HG03342 (cell line): ENCODE measurements around the gene SNX14.
A peak's percentile ranks its signal among the peaks of the same experiment; 100 is the strongest.

Experiments
- ATAC-seq: cut with Tn5 transposase; IDR thresholded peaks from one replicate; pipeline ENCODE4 v1.9.1; 2021; ENCODE audit warnings: mild to moderate bottlenecking, moderate library complexity; ENCODE audit not compliant: unreplicated experiment

Gene SNX14

GRCh38 chr6:85506441-85507093 is 87.1 kb downstream of the SNX14 start:
- no peak for ATAC-seq

DNA sequence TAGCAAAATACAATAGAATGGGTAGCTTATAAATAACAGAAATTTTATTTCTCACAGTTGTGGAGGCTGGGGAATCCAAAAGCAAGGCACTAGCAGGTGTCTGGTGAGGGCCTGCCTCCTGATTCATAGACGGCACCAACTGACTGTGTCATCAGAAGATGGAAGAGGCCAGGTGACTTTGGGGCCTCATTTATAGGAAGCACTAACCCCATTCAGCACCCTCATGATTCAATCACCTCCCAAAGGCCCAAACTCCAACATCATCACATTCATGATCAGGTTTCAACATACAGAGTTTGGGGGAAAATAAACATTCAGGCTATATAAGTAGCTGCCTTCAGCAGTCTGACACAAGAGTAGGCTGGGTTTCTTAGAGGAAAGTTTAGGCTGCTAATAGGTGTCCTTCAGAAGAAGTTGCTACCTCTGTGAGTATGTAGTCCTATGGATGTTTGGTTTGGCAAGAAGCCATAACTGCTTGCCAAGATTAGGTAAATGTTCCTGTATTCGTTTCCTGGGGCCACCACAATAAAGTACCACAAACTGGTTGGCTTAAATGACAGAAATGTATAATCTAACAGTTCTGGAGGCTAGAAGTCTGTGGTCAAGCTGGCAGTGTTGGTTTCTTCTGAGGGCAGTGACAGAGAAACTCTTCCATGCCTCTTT is 94.9 kb downstream of the SNX14 start:
- ATAC-seq = no peak

GRCh38 chr6:85496856-85497255 is 96.8 kb downstream of the SNX14 start:
- no peak for ATAC-seq

DNA sequence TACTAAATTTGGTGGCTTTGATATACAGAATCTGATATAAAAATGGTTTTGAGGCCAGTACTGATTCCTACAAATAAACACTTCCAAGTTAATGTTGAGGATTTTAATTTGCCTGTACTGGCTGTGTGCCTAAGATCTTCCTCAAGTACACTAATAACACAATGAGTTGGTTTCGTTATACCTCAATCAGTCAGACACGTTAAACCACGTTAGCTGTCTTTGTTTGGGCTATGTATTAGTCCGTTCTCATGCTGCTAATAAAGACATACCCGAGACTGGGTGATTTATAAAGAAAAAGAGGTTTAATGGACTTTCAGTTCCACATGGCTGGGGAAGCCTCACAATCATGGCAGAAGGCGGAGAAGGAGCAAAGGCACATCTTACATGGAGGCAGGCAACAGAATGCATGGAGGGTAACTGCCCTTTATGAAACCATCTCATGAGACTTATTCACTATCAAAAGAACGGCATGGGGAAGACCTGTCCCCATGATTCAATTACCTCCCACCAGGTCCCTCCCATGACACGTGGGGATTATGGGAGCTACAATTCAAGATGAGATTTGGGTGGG is 97.6 kb downstream of the SNX14 start:
- ATAC-seq = no peak

- no peak for ATAC-seq
These were observed 98.8 kb downstream of the SNX14 start for GRCh38 chr6:85494547-85495536.

GRCh38 chr6:85493389-85493788 is 100.3 kb downstream of the SNX14 start:
- ATAC-seq = no peak

GRCh38 chr6:85490516-85491248 is 103.0 kb downstream of the SNX14 start:
- no peak for ATAC-seq

DNA sequence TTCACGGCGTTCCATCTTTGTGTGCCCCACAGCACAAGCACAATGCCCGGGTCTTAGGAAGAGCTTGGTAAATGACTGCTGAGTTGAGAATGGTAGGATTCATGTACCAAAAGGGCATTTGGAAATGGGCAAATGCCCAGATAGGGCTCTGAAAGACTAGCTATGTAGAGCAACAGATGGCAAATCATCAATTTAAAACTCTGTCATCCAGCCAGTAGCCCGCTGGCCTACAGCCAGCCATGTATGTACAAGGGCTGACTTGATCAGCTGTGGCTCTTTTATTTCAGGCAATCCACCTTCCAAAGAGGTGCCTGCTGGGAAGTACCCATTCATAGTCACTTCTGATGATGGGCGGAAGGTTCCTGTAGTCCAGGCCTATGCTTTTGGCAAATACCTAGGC is 108.7 kb downstream of the SNX14 start:
- no peak for ATAC-seq

DNA sequence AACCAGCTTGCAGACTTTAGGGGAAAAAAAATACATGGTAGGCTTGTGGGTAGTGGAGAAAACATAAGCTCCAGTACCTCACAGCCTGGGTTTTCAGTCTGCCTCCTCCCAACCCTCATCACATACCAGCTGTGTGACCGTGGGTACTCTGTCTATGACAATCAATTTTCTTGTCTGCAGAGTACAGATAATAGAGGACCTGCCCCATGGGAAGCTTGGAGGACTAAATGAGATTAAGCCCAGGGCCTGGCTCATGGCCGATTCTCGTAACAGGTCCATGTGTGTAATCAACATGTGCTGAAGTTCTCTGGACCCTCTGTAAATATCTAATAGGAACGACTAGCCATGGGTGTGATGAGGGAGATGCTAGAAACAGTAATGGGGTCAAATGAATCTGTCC is 109.8 kb downstream of the SNX14 start:
- no peak for ATAC-seq

DNA sequence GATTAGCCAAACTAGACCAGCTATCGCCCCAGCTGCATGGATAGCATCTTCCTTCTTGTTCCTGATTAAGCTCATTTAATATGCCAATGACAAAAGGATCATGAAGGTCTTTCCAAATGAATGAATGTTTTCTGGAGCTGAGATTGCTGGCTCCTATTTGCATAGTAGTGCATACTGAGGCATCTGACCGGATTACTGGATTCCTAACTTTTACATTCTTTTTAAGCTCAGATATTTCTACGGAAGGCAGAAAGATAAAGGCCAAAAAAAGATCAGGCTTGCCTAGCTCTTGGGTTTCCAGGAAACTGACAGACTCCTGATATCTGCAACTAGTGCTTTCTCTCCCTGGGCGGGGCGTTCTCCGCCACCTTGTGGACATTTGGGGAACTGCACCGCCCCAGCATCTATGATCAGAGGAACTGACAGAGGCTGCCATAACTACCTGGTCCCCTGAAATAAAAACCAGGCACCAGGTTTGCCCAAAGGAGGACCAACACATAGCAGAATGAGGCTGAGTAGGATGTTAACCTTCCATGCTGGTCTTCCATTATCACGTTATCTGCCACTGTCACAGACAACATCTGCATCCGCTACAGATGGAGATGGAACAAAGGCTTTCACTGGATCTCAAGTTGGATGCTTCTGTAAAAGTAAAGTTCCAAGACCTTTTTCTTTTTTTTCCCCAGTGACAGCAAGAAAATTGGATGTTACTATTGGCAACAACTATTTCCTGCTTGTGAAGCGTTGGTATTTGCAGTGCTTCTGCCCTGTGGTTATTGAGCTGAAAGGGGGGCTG is 110.6 kb downstream of the SNX14 start:
- ATAC-seq = peak; percentile 91

GRCh38 chr6:85482206-85482904 is 111.3 kb downstream of the SNX14 start:
- peak; percentile 6 for ATAC-seq

DNA sequence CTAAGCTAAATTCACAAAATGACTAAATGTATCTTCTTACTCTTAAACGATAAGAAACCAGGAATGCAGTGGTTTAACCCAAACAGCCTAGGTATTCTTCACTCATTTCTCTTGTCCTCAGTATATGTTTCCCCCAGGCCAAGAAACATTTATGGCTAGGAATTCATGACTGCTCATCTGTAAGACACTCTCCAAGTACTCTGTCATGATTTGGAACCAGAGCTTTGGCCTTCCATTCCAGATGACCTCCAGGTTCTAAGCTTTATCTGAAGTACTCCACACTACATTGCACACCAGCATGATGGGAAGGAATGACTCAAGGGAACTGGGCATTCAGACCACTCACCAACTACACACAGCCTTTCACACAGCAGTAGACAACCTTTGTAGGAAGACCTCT is 114.5 kb downstream of the SNX14 start:
- no peak for ATAC-seq

DNA sequence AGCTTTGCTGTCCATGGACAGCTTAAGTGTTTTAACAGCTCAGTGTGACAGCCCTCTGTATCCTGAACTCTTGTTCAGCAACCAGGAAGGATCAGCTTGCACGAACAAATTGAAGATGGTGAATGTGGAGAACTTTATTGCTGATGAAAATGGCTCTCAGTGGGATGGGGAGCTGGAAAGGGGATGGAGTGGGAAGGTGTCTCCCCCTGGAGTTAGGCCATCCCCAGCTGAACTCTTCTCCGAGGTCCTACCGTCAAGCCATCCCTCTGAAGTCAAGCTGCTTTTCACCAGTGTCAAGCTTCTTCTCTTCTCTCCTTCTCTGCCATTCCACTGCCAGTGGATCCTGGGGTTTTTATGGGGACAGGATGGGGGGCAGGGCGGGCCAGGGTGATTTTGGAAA is 117.1 kb downstream of the SNX14 start:
- no peak for ATAC-seq

DNA sequence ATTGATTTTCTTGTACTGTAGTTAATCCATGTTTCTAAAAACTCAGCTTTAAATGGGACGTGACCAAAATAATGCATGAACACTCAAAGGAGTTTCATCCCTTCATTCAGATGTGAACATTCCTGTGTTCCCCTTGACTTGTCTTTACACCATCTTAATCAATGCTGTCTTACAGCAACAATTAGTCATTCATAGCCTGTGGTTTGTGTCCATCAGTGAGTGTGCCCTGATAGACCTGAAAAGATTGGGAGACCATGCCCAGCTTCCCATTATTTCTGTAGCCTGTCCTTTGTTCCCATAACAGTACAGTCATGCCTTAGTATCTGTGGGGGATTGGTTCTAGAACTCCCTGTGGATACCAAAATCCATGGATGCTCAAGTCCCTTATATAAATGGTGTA is 119.9 kb downstream of the SNX14 start:
- no peak for ATAC-seq

DNA sequence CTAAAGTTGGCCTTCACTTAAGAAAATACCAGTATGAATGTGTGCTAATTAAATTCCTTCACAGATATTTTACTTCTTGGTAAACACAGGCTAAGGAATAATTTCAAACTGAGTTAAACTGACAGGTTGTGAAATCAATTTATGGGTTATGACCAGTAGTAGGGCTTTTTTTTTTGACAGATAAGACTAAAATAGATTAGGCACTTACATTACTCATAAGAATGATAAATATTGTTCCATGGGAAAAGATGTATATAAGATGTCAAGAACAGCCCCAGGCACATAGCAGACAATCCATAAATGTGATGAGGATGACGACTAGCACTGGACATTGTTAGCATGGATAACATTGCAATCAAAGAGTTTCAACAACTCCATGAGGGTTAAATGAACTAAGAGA is 120.9 kb downstream of the SNX14 start:
- ATAC-seq = no peak

DNA sequence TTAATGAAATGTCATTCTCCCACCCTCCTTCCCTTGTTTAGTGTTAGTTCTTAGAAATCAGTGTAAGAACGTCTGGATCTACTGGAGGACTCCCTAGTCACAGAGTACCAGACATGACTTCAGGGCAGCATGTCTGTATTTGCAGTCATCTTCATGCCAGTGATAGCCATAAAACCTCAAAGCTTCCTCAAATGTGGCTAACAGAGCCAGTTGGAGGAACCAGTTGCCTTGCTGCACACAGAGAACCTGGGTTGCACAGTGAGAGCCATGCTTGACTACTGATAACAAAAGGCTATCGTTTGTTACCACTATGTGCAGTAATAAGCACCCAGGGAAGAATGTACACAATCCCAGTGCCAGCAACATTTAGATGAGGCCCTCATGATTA is 123.6 kb downstream of the SNX14 start:
- ATAC-seq = no peak

DNA sequence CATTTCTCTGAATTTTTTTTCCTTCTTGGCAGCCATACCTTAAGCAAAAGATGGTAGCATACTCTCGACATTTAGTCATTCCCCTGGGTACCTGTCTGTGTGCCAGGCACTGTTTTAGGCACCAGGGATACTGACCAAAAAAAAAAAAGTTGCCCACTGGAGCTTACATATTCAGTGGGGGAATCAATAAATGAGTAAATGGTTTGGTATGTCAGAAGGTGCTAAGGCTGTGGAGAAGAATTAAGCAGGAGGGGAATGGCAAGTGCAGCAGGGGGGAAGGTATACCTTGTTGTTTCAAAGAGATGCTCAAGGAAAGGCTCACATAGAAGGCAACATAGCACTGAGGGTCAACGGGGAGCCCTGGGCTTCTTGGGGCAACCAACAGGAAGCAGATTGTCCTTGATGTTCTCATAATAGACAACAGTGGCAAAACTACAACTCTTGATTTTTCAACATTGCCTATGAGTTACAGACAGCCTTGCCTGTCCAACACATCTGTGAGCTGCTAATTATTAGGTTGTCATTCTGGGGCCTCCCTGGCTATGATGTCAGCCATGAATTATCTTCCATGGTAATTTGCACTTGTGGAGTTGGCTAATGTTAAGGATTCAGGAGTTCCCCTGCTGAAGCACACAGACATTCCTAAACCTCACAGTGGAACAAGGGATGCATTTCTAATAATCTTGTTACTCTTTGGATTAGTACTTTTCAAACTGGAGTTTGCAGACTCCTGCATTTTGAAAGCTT is 124.2 kb downstream of the SNX14 start:
- ATAC-seq = no peak

DNA sequence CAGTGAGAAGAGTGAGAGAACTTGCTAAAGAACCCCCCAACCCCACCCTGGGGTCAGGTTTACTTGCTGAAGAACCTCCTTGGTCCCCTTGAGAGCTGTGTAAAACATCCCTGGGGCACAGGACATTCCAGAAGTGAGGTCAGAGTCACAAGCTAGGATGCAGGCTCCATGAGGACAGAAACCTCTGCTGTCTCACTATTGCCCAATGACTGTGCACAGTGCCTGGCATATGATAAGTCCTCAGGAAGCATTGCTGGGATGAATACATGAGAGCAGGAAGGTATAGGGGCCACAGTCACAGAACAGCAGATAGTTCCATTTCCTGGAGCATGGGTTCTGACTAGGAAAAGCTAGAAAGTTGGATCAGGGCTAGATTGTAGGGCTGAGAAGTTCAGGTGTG is 125.3 kb downstream of the SNX14 start:
- ATAC-seq = no peak

DNA sequence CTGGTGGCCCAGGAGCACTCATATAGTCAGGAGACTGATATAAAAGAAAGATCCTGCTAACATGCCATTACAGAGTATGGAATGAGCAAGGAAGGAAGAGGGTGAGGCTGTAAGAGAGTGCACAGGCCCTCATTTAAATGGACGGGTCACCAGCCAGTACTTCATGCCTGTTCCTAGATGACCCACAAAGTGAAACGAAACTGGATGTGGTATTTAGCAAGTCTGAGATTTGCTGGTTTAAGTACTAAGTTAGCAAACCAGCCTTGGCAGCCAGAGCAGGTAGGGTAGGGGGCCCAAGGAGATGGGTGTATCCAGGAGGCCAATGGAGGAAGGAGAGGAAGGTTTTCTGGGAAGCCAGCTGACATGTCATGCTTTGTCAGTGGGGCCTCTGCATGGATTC is 127.9 kb downstream of the SNX14 start:
- ATAC-seq = peak; percentile 35
